ENCODE data around the gene NME9.

DNA sequence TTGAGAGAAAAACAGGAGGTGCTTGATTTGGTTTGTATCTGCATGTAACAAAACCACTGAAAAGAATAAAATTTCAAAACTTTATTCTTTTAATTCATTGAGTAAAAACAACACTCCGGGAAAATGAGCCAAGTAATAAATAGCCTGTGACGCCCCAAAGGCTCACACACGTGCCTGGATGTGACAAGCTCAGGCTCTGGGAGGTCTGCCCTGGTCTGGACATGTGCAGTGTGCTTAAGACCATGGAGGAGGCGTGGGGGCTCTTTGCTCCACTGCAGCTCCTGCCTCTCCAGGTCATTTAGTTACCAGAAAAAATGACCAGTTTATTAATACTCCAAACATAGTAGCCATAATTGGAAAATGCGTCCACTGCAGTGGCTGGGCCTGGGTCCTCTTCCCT, 8.6 kb upstream of the NME9 start:
- no peak for TF ChIP-seq CTCF (IDR thresholded peaks at IDR 0.05)
- no peak for TF ChIP-seq POLR2AphosphoS5 (IDR thresholded peaks at IDR 0.05)

Data from esophagus muscularis mucosa (tissue), 3 donors.